IMR-90 (cell line): ENCODE results near the gene SPOCK3.

ENCODE experiments used
- BHLHE40 ChIP-seq: fragments of 150-350 bp; IDR thresholded peaks from 2 replicates; pipeline ENCODE4 v1.6.1; 2016; ENCODE audit warnings: mild to moderate bottlenecking, low read depth, low read length
- CEBPB ChIP-seq: IDR thresholded peaks from 2 replicates; pipeline ENCODE4 v1.6.1; 2012; ENCODE audit warnings: low read depth, low read length, improper control_type of control experiment
- CHD1 ChIP-seq: IDR thresholded peaks from 2 replicates; pipeline ENCODE4 v1.6.1; 2012; ENCODE audit warnings: low read depth, low read length, improper control_type of control experiment
- CTCF ChIP-seq: conservative IDR thresholded peaks from 2 replicates; pipeline ENCODE4 v1.5.1; 2012; ENCODE audit warnings: mild to moderate bottlenecking, low read depth, low read length, improper control_type of control experiment
- ELK1 ChIP-seq: fragments of 150-350 bp; IDR thresholded peaks from 2 replicates; pipeline ENCODE4 v1.6.1; 2016; ENCODE audit warnings: low read depth, mild to moderate bottlenecking, low read length, moderate library complexity, borderline replicate concordance
- FOS ChIP-seq: fragments of 150-350 bp; IDR thresholded peaks from 2 replicates; pipeline ENCODE4 v1.6.1; 2016; ENCODE audit warnings: low read depth, low read length
- MAFK ChIP-seq: IDR thresholded peaks from 2 replicates; pipeline ENCODE4 v1.6.1; 2012; ENCODE audit warnings: low read depth, low read length, improper control_type of control experiment
- POLR2A ChIP-seq: IDR thresholded peaks from 2 replicates; pipeline ENCODE4 v1.6.1; 2012; ENCODE audit warnings: mild to moderate bottlenecking, low read depth, low read length
- RAD21 ChIP-seq: IDR thresholded peaks from 2 replicates; pipeline ENCODE4 v1.6.1; 2012; ENCODE audit warnings: low read length, improper control_type of control experiment
- RCOR1 ChIP-seq: IDR thresholded peaks from 2 replicates; pipeline ENCODE4 v1.6.1; 2012; ENCODE audit warnings: mild to moderate bottlenecking, low read length, improper control_type of control experiment; ENCODE audit not compliant: insufficient replicate concordance
- RFX5 ChIP-seq: IDR thresholded peaks from 2 replicates; pipeline ENCODE4 v1.8.0; 2012; ENCODE audit warnings: low read depth, mild to moderate bottlenecking, low read length, moderate library complexity
- SMC3 ChIP-seq: fragments of 150-350 bp; IDR thresholded peaks from 2 replicates; pipeline ENCODE4 v1.6.1; 2016; ENCODE audit warnings: low read depth, mild to moderate bottlenecking, antibody characterized with exemption, low read length, moderate library complexity
- USF2 ChIP-seq: fragments of 150-350 bp; IDR thresholded peaks from 2 replicates; pipeline ENCODE4 v1.6.1; 2017; ENCODE audit warnings: mild to moderate bottlenecking, antibody characterized with exemption, low read length, low read depth

GRCh38 chr4:167185465-167185864 lies 48.8 kb downstream of the SPOCK3 start:
- TF ChIP-seq FOS (no peak), CTCF (no peak), USF2 (no peak), MAFK (no peak), SMC3 (no peak), POLR2A (no peak), CHD1 (no peak), RAD21 (no peak), RFX5 (no peak), BHLHE40 (no peak), ELK1 (no peak), RCOR1 (no peak), CEBPB (no peak)
